Lung (tissue), 12 donors: ENCODE data around the gene TMED7. TPM values are rescaled to one million over a fixed set of nuclear protein-coding genes. Genes with fewer than 3 reads are reported as not detected.

Experiments used
- ATAC-seq: fragments of 200-7000 bp; cut with Tn5 transposase; one replicate; pipeline ENCODE4 v1.9.1; 2020; ENCODE audit warnings: moderate number of reproducible peaks; ENCODE audit not compliant: insufficient read depth, low FRiP score
- DNase-seq, 3 donors: peaks; one replicate each; pipeline ENCODE4 v3.0.0-alpha.2; 2013 to 2017
- H3K27ac ChIP-seq, 2 donors: one replicate each; pipeline ENCODE4 v1.5.1; 2013; ENCODE audit warnings: mild to moderate bottlenecking in 2 of 2, moderate library complexity in 2 of 2, control low read depth in 1 of 2, inconsistent platforms in 1 of 2, low read depth in 1 of 2, low read length in 1 of 2
- H3K27me3 ChIP-seq, 3 donors: one replicate each; pipeline ENCODE4 v1.5.1; 2013; ENCODE audit warnings: low read length in 2 of 3; ENCODE audit not compliant: control insufficient read depth in 3 of 3, insufficient read depth in 3 of 3
- H3K36me3 ChIP-seq, 4 donors: one replicate each; pipeline ENCODE4 v1.5.1; 2013; ENCODE audit warnings: low read length in 4 of 4, mild to moderate bottlenecking in 1 of 4, moderate library complexity in 1 of 4; ENCODE audit not compliant: control insufficient read depth in 4 of 4, insufficient read depth in 4 of 4
- H3K4me1 ChIP-seq, 5 donors: one replicate each; pipeline ENCODE4 v1.5.1; 2013; ENCODE audit warnings: low read length in 5 of 5, mild to moderate bottlenecking in 2 of 5, moderate library complexity in 1 of 5; ENCODE audit not compliant: control insufficient read depth in 5 of 5, insufficient read depth in 5 of 5
- H3K4me3 ChIP-seq: one replicate; pipeline ENCODE4 v1.5.1; 2013; ENCODE audit warnings: mild to moderate bottlenecking, control low read depth, moderate library complexity
- H3K9ac ChIP-seq, 2 donors: one replicate each; pipeline ENCODE4 v1.5.1; 2013; ENCODE audit warnings: low read length in 2 of 2, control low read depth in 1 of 2; ENCODE audit not compliant: insufficient read depth in 1 of 2
- H3K9me3 ChIP-seq, 4 donors: one replicate each; pipeline ENCODE4 v1.5.1; 2013; ENCODE audit warnings: low read length in 3 of 4, mild to moderate bottlenecking in 1 of 4, moderate library complexity in 1 of 4; ENCODE audit not compliant: control insufficient read depth in 4 of 4, insufficient read depth in 3 of 4
- WGBS, 2 donors: extraction: QIAGEN DNeasy Blood & Tissue Kit; methylation state at CpG; one replicate each; pipeline ENCODE4 v1.1.7; 2013; 5-methylcytosine and 5-hydroxymethylcytosine counted together
- polyA plus RNA-seq, 2 donors: library from polyadenylated mRNA; stranded (reverse); fragments of 200-250 nt; gene quantifications; one replicate each; pipeline ENCODE4 v1.2.1, GENCODE V29; 2013
- total RNA-seq, 2 donors: library from RNA; depleted of rRNA in 1 of 2; stranded (reverse); fragments of >200 nt in 1 of 2; gene quantifications; one replicate each; pipeline ENCODE4 v1.2.1, GENCODE V29; 2014 to 2021
- TF ChIP-seq, protein P1 (sequence below): IDR thresholded peaks from 2 replicates; pipeline ENCODE4 v1.5.1; 2012; ENCODE audit warnings: mild to moderate bottlenecking; ENCODE audit errors: control extremely low read depth, extremely low read depth
- donor health status: control.
- donor health status: control.
- donor health status: Bipolar disorder and iron deficiency.
- donor health status: healthy.
- donor health status: DM: yes; HTN: yes; CAD: no.

The TMED7 gene
- total and polyA plus RNA-seq, 4 donors = 19.9 to 141 (median 73.1) TPM

DNA sequence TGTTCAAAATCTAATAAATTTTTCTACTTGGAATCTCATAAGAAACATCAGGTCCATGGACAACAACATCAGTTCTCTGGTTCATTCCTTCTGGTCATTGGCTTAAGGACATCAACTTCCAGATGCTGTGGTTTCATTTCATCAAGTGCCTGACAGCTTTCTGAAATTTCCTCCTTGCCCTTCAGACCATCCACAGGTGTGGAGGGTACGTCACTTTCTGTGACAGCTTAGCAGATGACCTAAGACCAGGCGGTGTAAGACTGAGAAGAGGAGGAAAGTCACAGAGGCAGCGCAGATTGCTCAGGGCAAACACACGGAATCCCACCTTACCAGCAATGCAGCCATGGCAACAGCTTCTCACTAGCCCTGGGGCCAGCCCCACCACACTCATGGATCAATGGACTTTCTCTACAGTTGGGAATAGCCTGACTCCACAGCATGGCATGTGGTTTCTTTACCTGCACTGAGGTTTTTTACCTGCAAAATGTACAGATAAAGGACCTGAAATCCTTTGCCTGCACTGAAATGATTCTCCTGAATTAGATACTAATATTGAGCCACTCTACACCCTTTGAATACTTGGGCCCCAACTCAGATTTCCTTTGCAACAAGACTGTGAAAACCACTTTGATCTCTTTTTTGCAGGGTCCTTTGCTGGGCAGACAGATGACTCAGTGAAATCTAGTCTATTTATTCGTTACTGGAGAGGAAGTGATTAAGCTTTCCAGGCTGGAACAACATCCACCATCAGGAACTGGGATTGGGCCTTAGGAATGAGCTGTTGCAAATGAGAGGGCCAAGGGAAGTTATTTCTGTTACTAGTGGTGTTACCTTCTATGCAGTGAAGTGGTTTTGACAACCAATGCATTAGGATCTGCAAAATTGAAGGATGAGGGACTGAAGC is 50.4 kb downstream of the TMED7 start:
- Histone ChIP-seq H3K9ac (no peak overlapping the region), H3K36me3 (peaks cover 0 to 4% (median under 1%) of the 10 kb centered on the region in 4 donors), H3K27me3 (no peaks in the 10 kb centered on the region), H3K4me3 (no peak overlapping the region), H3K27ac (no peak overlapping the region), H3K4me1 (peaks cover 0 to 3% (median 0%) of the 10 kb centered on the region in 5 donors), H3K9me3 (no peaks in the 10 kb centered on the region)
- TF ChIP-seq, protein P1, sequence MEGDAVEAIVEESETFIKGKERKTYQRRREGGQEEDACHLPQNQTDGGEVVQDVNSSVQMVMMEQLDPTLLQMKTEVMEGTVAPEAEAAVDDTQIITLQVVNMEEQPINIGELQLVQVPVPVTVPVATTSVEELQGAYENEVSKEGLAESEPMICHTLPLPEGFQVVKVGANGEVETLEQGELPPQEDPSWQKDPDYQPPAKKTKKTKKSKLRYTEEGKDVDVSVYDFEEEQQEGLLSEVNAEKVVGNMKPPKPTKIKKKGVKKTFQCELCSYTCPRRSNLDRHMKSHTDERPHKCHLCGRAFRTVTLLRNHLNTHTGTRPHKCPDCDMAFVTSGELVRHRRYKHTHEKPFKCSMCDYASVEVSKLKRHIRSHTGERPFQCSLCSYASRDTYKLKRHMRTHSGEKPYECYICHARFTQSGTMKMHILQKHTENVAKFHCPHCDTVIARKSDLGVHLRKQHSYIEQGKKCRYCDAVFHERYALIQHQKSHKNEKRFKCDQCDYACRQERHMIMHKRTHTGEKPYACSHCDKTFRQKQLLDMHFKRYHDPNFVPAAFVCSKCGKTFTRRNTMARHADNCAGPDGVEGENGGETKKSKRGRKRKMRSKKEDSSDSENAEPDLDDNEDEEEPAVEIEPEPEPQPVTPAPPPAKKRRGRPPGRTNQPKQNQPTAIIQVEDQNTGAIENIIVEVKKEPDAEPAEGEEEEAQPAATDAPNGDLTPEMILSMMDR = no peak
- 78 to 83% methylated on average over 5 of the region's 5 CpGs for WGBS, 2 donors
- ATAC-seq (no peak), DNase-seq (no peak)

DNA sequence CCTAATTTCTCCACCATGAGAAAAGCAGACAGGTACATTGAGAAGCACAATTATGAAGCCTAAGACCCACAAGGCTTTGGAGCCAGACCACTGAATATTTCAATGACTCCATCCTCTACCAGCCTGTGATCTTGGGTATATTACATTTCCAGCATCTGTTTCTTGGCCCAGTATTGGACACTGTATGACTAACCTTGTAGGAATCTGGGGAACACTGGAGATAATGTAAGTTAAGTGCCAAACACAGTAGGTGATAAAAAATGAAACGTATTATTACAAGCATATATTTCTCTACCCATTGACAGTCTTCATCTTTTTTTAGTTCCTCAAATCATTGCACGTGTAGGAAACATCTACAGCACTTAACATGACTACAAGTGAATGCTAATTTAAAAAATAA is 52.7 kb downstream of the TMED7 start:
- Histone ChIP-seq H3K9ac (no peak overlapping the region), H3K4me1 (peaks cover 0 to 1% (median 0%) of the 10 kb centered on the region in 5 donors), H3K4me3 (no peak overlapping the region), H3K9me3 (no peaks in the 10 kb centered on the region), H3K27me3 (no peaks in the 10 kb centered on the region), H3K36me3 (peaks cover 0 to 4% (median 0%) of the 10 kb centered on the region in 4 donors), H3K27ac (no peak overlapping the region)
- 78 to 81% methylated on average over 2 of the region's 2 CpGs for WGBS, 2 donors
- DNase-seq (no peak), ATAC-seq (no peak)
- TF ChIP-seq, protein P1 = no peak

DNA sequence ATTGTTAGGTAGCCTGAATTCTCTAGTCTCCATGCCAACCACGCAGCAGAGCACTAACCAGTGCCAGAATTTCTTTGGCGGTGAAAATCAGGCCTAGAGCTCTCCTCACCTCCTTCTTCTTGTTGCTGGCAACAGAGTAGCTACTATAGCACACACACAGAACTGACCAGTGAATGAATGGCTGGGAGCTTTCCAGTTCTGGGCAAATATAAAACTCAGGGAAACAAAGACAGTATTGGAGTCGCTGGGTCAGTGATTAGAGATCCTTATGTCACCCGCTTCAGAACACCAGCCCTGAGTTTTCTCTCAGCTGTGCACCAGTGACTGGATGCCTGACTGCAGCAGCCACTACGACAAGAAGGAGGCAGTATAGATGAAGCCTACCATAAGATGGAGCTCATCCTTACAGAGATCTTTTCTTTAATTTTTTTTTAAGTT is 54.4 kb downstream of the TMED7 start:
- ATAC-seq = no peak
- no peak overlapping the region for H3K9ac ChIP-seq
- H3K36me3 ChIP-seq = no peaks in the 10 kb centered on the region
- peaks cover 0 to 1% (median 0%) of the 10 kb centered on the region in 5 donors for H3K4me1 ChIP-seq
- H3K9me3 ChIP-seq = no peaks in the 10 kb centered on the region
- no peak overlapping the region for H3K4me3 ChIP-seq
- no peak overlapping the region for H3K27ac ChIP-seq
- 86 to 88% methylated on average over 5 of the region's 5 CpGs for WGBS, 2 donors
- H3K27me3 ChIP-seq = no peaks in the 10 kb centered on the region
- peak in 2 of 3 donors; percentile 20 to 28 for DNase-seq
- TF ChIP-seq, protein P1 = no peak
